HG02852 (cell line): ENCODE measurements around the gene ZNF32.
A peak's percentile ranks its signal among the peaks of the same experiment; 100 is the strongest.

Experiments used
- ATAC-seq: cut with Tn5 transposase; IDR thresholded peaks from one replicate; pipeline ENCODE4 v1.9.1; 2021; ENCODE audit warnings: mild to moderate bottlenecking, moderate library complexity; ENCODE audit not compliant: unreplicated experiment

The ZNF32 gene

DNA sequence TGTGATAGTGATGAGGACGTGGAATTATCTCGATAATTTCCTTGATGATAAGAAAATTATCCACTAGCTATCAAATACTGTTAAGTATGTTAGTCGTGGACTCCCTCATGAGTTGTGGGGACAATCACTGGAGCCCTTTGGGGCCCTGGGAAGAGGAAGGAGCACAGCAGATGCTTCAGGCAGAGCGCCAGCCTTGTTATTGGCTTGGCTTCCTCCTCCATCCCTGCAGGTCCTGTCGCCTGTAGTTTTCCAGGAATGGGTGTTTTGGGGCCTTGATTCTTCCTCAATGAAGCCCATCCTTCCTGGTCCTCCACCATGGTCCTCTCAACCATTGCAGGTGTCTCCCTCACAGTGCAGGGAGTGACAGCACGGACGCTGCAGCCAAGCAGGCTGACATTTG lies 32.5 kb upstream of the ZNF32 start:
- ATAC-seq: no peak

DNA sequence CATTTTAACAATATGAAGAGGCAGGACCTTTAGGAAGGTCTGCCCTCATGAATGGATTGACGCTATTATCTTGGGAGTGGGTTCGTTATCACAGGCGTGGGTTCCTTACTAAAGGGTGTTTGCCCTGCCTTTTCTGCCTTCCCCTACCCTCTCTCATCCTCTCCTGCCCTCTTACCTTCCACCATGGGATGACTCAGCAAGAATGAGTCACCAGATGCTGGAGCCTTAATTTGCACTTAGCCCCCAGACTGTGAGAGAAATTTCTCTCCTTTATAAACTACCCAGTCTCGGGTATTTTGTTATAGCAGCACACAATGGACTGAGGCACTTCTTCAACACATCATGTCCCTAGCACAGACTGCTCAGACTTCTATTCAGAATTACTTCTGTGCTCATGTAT lies 31.4 kb upstream of the ZNF32 start:
- no peak for ATAC-seq

DNA sequence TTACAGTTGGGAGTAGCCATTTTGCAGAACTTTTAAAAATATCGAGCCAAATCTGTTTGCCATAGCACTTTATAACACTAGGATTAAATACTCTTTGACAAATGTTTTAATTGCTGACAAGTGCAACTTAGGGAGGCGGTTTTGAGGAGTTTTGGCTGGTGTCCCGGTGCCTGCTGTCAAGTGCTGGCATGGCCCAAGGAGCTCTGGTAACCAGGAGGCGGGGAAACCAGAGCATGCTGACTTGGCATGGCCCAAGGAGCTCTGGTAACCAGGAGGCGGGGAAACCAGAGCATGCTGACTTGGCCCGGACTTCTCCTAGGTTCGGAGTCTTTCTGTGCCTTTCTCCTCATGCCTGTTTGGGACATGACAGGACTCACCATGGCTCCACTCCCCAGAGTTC lies 30.8 kb upstream of the ZNF32 start:
- ATAC-seq: no peak

DNA sequence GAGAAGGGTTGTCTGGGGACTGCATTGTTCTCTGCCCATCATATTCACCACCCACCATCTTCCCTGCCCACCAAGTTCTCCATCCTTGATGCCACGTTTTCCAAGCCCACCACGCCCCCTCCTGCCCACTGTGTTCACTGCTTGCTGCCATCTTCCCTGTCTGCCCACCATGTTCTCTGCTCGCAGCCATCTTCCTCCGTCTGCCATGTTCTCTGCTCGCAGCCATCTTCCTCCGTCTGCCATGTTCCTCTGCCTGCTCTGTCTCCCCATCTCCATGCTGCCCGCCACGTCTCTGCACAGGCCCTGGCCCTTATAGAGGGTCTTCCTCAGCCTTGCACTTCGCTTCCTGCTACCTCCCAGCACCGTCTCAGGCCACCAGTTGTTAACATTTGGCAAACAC lies 30.0 kb upstream of the ZNF32 start:
- ATAC-seq: no peak

DNA sequence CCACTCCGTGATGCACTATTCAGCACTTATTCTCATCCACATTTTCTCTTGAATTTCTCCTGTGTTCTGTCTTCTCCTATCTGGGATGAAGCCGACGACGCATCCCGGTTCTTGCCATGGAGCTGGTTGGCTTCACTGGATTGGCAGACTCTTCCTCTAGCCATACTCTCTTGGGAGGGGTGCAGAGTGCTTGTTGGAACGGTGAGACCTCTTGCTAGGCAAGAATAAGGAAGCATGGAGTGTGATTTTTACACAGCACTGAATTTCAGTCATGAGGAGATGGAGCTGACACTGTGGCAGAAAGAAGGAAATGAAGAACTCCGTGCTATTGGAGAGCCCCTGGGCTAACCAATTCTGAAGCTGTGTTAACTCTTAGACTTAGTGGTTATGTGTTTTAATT lies 28.2 kb upstream of the ZNF32 start:
- no peak for ATAC-seq

DNA sequence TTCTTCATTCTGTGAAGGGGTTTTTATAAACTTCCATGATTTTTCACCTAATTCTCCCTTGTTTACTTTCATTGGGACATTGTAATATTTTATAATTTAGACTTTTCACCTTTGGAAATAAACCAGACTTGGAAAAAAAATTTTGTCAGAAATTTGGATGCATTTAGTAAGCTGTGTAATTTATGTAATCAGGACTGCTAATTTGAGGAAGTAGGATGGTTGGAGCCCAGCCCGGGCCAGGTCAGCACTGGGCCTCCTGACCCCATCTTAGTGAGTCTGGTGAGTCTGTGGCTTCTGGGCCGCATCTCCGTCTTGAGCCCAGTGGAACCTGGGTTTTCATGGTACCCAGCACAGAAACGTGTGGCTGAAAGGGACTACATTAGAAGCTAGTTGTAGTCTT lies 27.6 kb upstream of the ZNF32 start:
- no peak for ATAC-seq

DNA sequence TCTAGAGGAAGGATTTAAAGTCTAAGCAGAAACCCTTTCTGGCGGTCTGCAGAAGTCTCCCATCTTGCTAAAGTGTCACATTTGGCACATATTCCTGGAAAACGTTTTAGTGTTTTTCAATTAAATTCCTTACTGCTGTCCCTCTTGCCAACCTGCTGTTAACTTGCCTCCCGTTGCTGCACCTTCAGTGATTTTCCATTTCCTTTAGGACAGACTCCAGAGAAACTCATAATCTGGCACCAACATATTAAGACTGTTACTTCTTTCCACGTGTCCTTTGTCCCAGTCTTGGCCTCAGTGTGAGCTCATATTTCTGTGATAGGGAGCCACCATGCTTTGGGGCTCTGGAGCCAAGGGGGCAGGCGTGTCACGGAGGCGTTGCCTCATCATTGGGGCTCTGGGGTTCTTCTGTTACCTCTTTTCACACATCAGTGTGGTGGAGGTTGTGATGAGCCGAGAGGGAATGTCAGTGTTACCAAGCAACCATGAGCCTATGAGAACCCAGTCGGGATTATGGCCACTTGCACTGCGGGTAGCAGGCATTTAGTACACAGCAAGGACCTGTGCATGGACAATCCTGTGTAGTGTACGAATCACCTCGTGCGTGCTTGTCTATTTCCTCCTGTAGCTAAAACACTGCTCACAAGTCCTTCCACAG lies 26.0 kb upstream of the ZNF32 start:
- no peak for ATAC-seq

DNA sequence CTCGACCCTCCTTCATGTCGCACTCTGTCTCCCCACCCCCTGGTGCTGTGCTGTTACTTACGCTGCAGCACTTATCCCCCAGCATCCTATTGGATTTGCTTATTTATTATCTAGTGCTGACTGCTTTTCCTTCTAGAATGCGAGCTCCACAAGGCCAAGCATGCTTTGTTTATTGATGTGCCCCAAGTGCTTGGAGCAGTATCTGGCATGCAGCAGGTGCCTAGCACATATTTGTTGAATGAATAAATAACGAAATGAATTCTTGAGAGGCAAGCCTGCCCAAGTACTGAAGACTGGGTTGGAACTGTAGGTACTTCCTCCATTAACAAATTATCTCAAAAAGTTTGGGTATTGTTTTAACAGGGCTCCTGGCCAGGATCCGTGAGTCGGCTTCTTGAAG lies 24.8 kb upstream of the ZNF32 start:
- no peak for ATAC-seq

DNA sequence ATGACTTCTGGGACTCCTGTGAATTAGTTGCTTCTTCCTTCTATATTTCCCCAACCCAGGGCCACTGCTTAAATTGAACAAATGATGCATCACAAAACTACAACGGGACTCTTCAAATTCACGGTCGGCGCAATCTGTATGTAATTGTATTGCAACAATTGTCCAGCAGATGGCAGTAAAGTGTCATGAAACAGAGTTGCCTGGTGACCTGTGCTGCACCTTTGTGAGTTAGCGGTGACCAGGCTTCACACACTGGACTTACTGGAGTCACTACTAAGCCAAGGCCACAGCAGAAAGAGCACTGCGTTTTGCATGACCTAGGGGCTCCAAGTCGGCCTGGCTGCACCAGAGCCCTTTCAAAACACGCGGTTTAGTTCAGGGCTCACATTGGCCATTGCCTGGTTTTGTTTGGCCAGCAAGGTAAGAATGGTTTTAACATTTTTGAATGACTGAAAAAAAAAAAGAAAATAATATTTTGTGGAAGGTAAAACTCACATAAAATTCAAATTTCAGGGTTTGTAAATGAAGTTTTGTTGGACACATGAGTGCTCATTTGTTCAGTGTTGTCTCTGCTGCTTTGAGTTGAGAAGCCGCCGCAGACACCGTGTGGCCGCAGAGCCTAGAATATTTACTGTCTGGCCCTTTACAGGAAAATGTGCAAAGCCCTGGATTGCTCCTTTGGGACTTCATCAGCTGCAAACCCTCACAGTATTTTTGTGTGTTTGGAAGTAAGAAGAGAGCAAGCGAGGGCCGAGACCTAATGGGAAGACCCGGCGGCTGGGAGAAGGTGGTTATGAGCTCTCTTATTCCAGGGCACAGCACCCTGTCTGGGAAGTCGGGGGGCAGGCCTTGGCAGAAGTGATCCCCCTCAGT lies 23.2 kb upstream of the ZNF32 start:
- ATAC-seq: peak; percentile 64

DNA sequence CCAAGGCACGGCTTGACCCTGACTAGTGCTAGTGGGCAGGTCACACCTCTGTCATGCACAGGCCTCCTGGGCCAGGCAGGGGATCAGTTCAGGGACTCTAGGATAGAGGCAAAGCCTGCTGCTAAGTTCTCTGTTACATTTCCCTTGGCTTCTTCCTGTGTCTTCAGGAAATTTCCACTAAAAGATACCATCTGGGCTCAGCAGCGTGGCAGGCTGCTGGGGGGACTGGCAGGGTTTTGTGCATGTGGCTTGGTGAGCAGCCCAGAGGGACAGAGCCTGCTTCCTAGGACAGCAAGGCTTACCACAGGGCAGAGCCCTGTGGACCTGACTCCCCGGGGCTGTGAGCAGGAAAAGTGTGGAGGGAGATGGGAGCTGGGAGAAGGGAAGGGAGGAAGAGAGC lies 20.7 kb upstream of the ZNF32 start:
- no peak for ATAC-seq

DNA sequence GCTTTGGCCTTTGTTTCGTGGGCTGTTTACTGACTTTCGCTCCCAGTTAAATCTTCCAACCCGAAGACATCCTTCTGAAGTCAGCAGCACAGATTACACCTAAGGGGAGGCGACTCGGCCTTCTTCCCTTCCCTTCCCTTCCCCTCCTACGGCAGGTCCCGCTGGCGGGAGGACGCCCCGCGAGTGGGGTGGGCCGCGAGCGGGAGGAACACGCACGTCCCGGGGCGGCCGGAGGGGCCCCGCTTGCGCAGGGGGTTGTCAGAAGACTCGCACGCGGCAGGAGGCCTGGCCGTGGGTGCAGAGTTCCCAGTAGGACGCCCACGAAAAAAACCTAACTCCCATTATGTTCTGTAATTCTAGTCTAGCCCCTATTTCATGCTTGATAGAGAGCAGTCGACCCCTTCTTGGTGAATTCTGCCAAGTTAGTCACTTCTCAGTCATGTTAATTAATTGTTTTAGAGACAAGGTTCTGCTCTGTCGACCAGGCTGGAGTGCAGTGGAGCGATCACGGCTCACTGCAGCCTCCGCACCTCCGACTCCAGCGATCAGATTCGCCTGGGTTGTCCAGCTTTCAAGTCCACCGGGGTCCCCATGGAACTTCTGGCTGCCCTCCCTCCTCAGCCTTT lies 19.2 kb upstream of the ZNF32 start:
- no peak for ATAC-seq

DNA sequence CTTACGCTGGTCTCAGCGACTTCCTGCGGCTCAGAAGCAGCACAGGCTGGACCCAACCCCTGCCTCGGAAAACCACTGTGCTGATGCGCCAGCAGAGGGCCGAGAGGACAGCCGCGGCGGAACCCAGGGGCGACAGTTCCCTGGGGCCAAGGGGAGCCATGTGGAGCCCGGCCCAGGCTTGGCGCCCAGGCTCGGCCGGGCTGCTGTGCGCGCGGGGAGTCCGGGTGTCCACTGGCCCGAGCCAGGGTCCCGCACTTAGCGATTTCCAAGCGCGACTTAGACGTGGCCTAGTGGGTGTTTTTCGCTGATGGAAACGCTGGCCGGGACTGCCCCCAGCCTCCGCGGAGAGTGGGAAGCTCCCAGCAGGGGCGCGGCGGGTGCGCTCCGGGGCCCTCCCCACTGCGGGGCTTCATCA lies 18.6 kb upstream of the ZNF32 start:
- ATAC-seq: no peak

DNA sequence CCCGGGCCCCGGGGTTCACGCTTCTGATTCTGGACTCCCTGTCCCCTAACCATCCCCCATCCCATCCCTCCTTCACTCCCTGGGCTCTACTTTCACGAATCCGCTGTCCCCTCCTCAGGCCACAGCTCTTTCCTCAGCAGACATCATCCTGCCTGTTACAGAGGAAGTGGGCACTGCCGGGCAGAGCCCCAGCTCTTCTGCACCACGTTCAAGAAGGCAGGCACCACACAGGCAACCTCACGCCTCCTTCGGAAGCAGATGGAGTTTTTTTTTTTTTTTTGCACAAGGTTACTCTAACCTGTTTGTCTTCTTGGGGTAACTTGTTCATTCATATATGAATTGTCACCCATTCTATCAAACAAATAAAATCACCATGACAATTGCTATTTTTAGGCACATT lies 17.9 kb upstream of the ZNF32 start:
- no peak for ATAC-seq

DNA sequence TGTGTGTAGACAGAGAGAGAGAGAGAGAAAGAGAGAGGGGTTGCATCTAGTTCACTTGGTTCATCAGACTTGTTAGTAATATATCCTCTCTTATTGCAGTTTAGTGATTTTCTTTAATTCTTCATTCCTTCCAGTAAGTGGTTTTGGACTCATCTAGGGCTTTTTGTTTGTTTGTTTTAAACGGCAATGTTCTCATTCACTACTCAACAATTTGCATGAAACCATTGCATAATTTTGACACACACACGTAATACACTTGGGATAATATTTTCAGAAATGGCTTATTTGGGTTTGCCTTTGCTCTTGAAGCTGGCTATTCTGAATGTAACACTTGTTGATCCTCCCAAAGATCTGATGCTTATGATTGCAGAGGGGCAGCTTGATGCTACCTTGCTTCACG lies 16.4 kb upstream of the ZNF32 start:
- no peak for ATAC-seq

DNA sequence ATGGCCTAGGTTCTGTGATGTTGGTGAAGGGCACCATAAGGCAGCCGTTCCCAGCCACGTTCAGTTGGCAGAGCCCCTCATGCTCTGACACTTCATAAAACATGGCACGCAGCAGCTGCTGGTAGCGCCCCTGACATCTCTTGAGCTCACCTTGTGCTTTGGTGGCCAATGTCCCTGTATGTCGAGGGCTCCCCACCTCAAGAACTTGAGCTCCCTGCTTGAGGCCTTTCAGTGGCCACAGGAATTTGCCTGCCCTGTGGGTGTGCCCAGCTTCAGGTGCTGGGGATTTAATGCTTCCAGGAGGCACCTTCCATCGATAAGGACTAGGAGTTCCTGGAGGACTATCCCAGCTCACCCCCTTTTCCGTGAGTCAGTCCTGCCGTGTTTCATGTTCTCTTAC lies 9.5 kb upstream of the ZNF32 start:
- ATAC-seq: no peak

DNA sequence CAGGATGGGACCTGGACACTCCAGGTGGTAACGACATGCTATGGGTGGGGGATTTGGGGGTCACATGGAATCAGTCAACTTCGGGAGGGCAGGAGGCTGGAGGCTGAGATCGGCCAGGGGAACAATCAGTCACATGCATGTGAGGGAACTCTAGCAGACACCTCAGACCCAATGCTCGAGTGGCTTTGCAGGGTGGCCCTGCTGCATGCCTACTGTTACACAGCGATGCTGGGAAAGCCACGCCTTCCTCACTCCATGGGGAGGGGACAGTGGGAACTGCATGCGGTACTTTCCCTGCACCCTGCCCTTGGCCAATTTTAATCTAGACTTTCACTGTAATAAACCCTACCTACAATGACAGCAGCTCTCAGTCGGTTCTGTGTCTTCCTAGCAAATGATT lies 6.6 kb upstream of the ZNF32 start:
- ATAC-seq: no peak

DNA sequence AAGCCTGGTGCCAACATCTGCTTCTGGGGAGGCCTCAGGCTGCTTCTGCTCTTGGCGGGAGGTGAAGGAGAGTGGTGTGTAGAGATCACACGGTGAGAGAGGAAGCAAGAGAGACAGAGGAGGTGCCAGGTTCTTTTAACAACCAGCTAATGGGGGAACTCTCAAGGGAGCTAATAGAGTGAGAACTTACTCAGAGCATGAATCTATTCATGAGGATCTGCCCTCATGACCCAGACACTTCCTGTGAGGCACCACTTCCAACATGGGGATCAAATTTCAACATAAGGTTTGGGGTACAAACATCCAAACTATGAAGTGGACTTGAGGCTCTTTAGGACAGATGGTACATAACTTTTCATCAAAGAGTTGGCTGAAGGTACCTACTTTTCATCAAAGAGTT lies 5.1 kb upstream of the ZNF32 start:
- no peak for ATAC-seq

DNA sequence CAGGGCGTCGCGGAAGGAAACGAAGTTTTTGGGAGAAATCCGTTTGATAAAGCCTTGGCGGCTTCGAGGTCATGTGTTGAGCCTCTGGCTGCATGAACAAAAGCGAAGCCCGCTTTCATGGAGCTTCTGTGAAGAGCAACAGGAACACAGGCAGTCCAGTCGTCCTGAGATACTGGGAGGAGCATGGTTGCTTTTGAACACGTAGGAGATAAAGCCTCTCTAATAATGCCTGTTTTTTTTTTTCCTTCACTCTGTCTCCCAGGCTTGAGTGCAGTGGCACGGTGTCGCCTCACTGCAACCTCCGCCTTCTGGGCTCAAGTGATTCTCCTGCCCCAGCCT lies 473 bp upstream of the ZNF32 start:
- ATAC-seq: peak; percentile 0

DNA sequence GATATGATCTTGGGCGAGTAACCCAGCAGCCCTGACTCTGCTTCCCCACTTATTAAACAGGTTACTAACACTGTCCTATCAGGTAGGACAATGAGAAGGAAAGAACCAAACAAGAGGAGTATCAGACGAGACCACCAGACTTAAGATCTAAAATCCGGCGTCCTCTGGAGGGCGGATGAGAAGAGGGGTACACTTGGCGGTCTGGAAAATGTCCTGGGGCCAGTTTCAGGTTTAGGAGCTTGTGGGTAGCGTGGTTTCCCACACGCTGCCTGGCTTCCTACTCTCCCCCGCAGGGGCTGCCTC lies 635 bp downstream of the ZNF32 start:
- no peak for ATAC-seq

DNA sequence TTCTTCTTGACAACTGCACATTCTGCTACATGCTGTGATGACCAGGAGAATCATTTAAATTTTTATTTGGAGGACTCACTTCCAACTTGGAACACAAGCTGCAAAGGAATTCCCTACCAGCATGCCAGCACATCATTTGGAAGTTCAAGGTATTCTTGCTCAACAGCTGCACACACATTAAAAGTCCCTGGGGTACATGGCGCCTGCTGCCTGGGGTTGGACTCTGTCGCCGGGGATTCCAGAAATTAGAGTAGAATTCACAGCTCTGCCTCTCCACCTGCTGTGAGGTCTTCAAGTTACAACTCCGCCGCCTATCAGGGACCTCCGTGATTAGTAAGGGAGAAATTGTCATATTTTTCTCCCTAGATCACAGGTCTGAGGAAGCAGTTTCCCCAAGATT lies 1.1 kb downstream of the ZNF32 start:
- no peak for ATAC-seq

DNA sequence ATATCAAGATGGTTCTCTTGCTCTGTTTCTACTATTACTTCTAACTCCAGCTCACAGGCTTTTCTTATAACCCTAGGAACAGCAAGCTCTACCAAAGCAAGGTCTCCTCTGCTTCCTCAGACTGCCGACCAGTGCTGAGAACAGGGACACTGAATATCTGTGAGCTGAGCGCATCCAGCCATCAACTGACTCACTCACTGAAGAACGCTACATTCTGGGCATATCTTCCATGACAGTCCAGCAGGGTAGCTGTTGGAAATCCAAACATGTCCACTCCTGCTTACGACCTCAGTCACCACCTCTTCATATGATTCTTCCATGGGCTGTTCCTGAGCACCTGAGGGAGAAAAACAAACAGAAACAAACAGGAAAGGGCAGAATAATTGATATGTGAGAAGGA lies 2.8 kb downstream of the ZNF32 start:
- no peak for ATAC-seq

DNA sequence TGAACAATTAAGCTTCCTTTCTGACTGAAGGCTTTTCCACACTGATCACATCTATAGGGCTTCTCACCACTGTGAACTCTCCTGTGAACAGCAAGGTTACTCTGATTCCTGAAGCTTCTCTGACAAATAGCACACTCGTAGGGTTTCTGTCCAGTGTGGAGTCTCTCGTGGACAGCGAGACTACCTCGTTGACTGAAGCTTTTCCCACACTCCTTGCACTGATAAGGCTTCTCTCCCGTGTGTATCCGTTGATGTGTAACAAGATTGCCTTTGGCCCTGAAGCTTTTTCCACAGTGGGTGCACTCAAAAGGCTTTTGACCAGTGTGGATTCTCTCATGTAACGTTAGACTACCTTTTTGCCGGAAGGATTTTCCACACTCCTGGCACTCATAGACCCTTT lies 4.4 kb downstream of the ZNF32 start:
- ATAC-seq: no peak

DNA sequence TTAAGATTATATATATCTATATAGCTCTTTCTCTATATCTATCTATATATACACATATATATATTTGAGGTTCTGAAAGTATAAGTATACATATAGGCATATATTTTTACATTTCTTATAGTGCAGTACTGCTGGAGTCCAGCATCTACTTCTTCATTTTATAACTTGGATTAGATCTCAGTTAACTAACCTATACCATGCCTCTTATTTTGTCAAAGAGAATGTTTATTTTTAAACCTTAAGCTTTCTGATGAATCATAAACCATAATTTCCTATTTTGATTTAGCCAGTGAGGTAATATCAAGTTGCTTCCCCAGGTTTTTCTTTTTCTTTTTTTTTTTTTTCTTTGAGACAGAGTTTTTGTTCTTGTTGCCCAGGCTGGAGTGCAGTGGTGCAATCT lies 8.1 kb downstream of the ZNF32 start:
- ATAC-seq: no peak
